ENCODE measurements around the gene CIB1.
"Not testable (repeated sequence)": the region's sequence is repeated elsewhere in the genome, so short reads cannot be mapped to it uniquely, and the experiment has no call there.

Gene CIB1

DNA sequence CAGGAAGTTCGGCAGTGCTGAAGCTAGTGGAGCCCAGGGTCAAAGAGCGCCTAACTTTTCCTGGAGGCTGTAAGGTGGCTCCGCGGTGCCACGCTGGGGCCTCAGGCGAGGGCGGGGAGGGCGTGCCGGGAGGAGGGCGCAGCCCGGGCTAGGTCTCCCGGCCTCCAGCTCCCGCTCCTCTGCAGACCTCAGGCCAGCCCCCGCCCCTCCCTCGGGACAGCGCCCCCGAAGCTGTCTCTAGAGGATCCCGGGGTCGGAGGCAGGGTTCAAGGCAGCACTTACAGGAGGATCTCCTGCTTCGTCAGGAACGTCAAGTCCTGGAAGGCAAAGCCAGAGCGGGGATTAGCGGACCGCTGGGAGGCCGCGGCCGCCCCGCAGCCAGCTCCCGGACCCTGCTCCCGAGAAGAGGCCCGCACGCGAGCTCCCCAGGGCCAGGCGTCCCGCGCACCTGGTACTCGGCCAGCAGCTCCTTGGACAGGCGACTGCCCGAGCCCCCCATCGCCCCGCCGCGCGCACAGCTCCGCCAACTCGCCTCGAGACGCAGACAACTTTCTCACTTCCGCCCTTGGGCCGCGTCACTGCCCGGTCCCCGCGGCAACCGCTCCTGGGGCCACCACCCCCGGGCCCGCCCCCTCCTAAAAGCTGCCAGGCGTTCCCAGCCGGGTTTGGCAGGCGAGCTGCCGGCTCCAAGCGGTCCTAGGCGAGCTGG lies at the start of gene CIB1:
Gene CIB1, minus strand, starts transcription at position 555 of the 709 bp plus-strand sequence. Its CDS starts 56 bp downstream, at position 499.
- DNase-seq, result peak; percentile 99

DNA sequence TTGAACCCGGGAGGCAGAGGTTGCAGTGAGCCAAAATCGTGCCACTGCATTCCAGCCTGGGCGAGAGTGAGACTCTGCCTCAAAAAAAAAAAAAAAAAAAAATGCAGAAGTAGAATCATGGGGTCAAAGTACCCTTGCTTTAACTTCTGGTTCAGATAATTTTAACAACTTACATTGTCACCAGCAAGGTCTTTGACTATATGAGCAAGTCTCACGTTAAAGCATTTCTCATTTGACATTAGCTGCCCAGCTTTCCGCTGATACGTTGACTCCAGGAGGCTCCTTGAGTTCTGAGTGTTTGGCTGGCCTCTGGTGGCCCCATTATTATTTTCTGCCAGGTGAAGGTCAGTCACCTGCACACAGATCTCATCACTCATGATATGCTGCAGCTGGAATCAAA lies 47.9 kb upstream of the CIB1 start:
- DNase-seq, result not testable (repeated sequence)

DNA sequence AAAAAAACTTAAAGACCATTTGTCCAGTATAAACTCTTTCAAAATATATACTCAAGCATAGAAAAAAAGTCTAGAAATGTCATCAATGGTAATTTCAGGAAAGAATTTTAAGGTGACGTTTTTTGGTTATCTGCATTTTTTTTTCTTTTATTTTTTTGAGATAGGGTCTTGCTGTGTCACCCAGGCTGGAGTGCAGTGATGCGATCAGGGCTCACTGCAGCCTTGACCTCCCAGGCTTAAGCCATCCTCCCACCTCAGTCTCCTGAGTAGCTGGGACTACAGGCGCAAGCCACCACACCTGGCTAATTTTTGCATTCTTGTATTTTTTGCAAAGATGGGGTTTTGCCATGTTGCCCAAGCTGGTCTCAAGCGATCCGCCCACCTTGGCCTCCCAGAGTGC lies 47.0 kb upstream of the CIB1 start:
- DNase-seq, result not testable (repeated sequence)

DNA sequence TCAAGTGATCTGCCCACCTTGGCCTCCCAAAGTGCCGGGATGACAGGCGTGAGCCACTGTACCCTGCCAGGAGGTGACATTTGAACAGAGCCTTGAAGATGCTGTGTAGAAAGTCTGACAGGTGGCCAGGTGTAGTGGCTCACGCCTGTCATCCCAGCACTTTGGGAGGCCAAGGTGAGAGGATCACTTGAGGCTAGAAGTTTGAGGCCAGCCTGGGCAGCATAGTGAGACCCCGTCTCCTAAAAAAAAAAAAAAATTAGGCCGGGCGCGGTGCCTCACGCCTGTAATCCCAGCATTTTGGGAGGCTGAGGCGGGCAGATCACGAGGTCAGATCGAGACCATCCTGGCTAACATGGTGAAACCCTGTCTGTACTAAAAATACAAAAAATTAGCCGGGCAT lies 44.7 kb upstream of the CIB1 start:
- not testable (repeated sequence) for DNase-seq

DNA sequence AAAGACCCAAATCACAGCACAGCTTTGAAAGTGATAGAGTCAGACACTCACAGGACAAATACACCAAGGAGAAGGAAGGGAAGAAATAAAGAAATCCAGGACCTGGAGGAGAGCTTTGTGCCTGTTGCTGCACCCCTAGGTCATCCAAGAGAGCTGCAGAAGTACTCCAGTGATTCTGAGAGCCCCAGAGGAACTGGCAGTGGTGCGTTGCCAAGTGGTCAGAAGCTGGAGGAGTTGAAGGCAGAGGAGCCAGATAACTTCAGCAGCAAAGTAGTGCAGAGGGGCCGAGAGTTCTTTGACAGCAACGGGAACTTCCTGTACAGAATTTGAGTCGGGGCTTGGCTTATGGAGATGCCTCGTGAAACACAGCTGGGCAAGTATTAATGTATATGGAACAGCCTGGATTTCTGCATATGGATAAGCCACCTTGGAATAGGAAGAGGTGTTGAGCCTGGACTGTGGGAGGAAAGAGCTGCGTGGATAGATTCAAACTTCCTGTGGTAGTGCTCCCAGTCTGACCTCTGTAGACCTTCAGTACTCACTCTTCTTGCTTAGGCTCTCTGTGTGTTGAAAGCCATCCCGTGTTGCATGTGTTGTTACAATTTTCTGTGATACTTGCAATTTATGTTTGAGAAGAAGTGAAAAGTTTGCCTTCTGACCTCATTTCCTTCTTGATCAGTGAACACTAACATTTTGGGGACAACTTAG lies 37.9 kb upstream of the CIB1 start:
- DNase-seq, result no peak

DNA sequence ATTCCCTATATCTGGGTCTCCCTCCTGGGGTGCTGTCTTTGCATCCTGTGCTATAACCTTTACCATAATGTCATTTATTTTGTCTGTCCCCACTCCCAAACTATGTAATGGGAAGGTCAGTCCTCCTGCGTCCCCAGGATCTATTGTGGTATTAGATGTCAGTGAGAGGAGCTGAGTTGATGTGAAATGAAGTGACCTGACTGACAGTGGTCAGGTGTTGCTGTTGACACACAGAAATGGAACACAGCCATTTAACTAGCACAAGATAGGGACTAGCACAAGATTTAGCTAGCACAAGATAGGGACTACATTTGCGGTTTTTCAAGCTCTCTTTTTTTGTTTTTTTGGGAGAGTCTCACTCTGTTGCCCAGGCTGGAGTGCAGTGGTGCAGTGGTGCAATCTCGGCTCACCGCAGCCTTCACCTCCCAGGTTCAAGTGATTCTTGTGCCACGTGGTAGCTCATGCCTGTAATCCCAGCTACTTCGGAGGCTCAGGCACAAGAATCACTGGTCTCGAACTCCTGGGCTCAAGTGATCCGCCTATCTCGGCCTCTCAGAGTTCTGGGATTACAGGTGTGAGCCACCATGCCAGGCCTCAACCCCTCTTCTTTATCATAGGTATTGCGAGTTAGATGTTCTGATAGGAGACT lies 36.9 kb upstream of the CIB1 start:
- DNase-seq, result no peak

DNA sequence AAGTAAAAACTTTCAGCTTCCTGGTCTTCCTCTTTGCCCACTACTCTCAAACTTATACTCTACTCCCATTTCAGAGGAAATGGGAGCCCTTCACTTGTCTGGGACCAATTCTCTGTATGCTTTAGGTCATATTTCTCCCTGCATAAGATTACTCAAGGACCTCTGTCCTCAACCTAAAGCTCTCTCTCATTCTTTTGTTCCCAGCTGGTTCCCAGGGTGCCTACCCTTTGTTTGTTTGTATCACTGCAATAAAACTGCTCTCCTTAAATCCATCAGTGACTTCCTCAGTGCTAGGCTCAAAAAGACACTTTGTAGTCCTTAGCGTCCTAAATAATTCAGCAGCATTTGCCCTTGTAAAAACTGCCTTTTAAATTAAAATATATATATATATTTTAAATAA lies 34.7 kb upstream of the CIB1 start:
- no peak for DNase-seq

DNA sequence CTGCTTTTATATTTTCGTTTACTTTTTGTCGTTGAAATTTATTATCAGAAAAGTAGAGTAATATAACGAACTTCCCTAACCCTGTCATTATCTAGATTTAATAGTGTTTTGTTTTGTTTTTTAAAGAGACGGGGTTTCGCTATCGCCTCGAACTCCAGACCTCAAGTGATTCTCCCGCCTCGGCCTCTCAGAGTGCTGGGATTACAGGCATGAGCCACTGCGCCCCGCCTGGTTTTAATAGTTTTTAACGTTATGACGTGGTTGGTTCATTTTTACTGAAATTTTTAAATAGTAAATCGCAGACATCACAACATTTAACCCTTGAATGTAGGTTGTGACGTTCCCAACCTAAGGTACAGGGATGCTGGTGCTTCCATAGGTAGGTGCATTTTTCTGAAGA lies 32.7 kb upstream of the CIB1 start:
- no peak for DNase-seq

DNA sequence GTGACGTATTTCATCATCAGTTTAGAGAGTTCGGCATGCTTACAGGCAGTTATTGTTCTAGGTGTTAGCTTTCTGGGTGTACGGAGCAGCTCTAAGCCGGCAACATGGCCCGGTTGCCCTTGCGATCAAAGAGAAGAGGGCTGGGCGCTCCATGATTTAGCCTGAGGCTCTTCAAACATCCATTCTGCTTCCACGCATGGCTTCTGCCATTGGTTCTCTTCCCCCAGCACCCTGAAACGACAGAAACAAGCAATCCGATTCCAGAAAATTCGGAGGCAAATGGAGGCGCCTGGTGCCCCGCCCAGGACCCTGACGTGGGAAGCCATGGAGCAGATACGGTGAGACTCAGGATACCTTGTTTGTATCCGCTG lies 32.3 kb upstream of the CIB1 start:
- DNase-seq, result peak; percentile 44

DNA sequence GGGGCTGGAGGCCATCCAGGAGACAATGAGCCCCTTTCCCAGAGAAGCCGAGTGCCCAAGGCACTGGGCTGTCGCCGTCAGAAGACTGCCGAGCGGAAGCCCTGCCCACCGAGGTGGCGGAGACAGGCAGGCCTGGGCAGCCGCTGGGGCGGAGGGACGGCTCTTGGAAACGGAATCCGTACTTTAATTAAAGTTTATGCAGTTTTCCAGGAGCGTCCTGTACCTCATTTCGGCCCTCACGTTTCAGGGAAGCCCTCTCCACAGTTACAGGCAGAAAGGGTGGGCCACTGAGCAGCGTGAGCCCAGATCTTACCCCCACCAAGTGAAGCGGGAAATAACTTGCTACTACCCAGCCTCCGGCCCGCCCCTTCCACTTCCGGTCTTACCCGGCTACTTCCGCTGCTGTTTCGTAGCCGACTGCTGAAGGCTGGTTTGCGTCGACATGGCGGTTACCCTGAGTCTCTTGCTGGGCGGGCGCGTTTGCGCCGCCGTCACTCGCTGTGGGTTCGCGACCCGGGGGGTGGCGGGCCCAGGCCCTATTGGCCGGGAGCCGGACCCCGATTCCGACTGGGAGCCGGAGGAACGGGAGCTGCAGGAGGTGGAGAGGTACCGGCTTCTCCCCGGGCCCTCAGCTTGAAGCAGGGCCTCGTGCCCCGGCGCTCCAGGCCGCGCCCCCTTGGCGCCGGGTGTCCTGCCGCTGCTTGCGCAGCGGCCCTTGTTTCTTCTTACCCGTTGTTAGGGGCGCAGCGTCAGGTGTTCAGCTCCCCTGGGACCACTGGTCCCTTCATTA lies 31.7 kb upstream of the CIB1 start, which contains the start of gene NGRN:
Gene NGRN, plus strand, starts transcription at position 402 of the 790 bp plus-strand sequence. Its CDS starts 41 bp downstream, at position 443.
- peak; percentile 89 for DNase-seq

DNA sequence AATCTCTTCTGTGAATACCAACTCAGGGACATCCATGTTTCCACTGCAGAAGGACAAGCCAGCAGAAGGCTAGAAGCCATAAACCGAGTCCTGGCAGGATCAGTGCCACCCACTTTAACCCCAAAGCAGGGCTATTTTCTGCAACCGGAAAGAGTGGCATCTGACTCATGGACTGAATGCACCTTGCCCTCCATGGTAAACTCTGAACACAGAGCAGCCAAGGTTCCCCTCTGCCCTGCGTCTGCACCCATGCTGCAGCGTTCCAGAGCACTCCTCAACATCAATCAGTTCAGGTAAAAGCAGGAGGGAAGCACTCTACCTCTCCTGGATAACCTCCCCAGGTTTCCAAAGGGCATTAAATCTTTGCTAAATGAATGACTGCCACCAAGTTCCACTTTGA lies 30.9 kb upstream of the CIB1 start:
- no peak for DNase-seq

DNA sequence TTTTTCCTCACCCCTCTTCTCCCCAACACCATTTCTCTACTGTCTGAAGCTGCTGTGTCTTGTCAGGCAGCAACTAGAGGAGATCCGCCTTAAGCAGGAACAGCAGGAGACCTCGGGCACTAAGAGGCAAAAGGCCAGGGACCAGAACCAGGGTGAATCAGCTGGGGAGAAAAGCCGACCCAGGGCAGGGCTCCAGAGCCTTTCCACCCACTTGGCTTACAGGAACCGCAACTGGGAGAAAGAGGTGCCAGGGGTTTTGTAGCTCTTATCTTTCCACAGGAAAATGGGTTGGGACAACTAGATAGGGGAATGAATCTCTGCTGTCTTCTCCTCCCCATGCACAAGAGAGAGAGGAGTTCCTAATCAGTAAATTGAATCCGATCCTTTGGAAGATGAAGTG lies 28.7 kb upstream of the CIB1 start:
- no peak for DNase-seq

DNA sequence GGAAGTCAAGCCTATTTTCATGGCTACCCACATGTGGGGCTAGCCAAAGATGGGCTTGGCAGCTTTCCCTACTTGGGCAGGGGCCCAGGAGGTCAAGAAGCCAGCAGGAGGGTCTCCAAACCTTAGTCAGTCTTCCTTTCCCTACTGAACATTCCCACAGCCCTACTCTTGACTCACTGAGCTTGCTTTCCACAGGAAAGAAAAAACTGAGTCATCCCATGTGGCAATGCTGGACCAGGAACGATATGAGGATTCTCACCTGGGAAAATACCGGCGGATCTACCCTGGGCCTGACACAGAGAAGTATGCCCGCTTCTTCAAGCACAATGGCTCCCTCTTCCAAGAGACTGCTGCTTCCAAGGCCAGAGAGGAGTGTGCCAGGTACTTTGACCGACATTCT lies 28.1 kb upstream of the CIB1 start:
- DNase-seq, result no peak

DNA sequence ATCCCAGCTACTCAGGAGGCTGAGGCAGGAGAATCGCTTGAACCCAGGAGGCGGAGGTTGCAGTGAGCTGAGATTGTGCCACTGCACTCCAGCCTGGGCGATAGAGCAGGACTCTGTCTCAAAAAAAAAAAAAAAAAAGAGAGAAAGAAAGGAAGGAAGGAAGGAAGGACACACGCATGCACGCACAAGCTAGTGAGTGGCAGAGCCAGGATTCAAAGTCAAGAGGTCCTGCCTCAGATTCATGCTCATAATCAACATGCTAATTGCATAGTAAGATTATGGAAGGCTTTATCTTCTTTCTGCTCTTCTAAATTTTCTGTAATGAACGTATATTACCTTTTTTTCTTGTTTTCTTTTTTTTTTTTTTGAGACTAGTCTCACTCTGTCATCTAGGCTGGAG lies 27.0 kb upstream of the CIB1 start:
- not testable (repeated sequence) for DNase-seq

DNA sequence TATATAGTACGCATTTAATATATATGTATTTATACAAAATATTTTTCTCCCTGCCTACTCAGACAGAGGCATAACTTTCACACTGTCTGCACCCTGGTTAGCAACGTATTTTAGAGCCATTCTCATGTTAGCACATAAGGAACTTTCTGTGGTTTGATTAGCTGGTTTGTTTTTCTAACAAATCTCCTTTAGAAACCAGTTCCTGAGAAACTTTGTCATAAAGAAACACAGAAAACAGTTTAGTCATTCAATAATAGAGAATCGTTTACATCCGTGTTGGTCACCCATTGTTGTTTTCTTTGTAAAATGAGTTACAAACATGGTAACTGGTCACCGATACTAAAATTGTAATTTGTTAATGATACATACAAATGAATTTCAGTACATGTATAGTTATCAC lies 25.8 kb upstream of the CIB1 start:
- no peak for DNase-seq

DNA sequence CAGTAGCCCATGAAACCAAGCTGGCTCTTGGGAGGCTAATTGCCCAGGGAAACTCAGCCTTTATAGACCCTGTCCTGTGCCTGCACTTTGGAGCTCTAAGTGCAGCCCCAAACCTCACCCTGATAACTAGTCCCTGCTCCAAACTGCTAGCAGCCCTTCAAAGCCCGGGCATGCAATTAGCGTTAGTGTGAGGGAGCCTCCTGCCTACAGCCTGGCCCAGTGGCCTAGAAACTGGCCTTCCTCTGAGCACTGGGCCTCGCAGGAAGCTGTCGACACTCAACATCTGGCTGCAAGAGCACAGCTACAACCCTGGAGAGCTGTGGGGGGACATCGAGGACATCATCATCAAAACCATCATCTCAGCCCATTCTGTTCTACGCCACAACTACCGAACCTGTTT lies 24.0 kb upstream of the CIB1 start:
- no peak for DNase-seq

DNA sequence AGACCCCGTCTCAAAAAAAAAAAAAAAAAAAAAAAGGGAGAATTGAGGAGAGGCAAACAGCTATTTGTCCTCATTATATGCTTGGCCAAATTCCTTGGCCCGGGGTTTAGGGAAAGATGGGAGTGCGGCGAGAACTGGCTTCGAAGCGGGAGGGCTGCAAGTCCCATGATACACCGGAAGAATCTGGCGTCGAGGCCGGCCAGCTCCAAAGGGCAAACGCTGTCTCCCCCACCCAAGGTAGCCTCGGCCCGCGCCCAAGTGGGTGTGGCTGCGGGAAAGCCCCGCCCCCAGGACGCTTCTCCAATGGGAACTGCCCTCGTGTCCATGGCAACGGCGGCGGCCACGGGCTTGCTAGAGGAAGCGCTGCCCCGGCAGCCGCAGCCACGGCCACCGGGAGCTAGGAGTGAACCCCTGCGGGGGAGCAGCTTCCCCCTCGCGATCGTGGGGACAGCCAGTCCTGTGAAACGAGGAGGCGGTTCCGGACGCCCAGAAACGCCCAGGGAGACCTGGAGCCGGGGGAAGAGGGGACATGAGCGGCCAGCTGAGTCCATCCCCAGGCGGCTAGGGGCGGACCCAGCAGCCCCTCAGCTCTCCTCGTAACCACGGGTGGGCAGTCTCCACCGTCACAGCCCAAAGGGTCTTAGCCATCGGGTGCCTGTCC lies 15.6 kb upstream of the CIB1 start, which contains the start of gene TTLL13:
Gene TTLL13, plus strand, starts transcription at position 354 of the 661 bp plus-strand sequence. CDS start 1,075 bp downstream, outside the sequence.
- no peak for DNase-seq

DNA sequence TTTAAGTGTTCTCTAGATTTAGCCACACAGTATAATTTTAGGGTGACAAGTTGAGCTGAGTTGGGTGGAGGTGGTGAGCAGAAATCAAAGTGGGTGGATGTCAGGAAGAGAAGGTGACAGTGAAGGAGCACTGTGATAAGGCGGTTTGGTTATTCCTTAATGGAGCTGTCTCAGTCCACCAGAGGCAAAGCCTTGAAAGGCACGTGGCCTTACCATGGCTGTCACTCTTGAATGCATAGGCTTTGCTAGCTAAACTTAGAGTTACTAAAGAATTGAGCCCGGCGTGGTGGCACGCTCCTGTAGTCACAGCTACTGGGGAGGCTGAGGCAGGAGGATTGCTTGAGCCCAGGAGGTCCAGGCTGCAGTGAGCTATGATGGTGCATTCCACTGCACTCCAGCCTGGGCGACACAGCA lies 15.1 kb upstream of the CIB1 start:
- no peak for DNase-seq

DNA sequence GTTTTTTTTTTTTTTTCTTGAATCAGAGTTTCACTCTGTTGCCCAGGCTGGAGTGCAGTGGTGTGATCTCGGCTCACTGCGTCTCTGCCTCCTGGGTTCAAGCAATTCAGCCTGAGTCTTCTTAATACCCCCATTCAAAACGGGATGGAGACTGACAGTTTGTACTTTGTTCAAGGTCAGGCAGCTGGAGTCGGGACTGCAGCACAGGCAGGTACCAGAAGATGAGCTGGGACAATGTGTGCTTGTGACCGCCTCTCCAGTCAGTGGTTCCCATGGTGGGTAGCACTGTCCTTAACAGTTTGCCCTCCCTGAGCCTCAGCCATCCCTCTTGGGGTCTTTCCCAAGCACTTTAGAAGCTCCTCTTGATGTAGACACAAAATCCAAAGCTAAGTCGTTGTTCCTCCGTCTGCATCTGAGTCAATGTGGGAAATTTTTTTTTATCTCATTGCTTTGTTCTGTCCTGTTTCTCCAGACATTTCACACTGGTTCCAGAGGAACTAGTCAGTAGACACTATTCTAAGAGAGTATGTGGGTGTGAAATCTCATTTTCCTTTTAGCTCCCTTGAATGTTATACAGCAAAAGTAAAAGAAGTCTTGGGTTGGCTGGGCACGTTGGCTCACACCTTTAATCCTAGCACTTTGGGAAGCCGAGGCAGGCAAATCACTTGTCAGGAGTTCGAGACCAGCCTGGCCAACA lies 10.3 kb upstream of the CIB1 start:
- DNase-seq, result no peak

DNA sequence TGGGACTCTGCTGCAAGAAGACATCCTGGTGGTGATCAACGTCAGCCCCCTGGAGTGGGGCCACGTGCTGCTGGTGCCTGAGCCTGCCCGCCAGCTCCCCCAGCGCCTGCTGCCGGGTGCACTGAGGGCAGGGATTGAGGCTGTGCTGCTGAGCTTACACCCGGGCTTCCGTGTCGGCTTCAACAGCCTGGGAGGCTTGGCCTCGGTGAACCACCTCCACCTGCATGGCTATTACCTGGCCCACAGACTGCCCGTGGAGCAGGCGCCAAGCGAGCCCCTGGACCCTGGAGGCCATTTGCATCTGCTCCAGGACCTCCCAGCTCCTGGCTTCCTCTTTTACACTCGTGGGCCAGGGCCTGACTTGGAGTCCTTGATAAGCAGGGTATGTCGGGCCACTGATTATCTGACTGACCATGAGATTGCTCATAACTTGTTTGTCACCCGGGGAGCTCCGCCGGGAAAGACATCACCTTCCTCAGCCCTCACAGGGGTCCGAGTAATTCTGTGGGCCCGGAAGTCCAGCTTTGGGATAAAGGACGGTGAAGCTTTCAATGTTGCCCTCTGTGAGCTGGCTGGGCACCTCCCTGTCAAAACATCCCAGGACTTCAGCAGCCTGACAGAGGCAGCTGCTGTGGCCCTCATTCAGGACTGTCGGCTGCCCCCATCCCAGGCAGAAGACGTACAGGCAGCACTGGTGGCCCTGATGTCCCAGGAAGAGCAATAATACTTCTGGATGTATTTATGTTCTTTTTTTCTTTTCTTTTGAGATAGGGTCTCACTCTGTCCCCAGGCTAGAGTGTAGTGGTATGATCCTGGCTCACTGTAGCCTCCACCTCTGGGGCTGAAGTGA lies 7.8 kb upstream of the CIB1 start:
- DNase-seq, result no peak

DNA sequence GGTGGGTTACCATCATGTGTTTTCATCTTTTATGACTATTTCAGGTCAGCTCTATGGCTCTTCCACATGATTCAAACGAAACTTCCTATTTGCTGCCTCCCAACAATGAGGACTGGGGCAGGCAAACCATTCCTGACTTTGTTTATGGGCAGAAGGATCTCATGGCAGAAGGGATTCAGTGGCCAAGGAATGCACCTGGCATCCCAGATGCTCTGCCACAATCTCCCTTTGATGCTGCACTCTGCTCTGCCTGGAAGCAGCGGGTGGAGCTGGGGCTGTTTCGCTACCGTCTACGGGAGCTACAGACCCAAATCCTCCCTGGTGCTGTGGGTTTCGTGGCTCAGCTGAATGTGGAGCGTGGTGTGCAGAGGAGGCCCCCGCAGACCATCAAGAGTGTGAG lies 7.1 kb upstream of the CIB1 start:
- DNase-seq, result no peak

All from NK-92 treated with Interleukin-12 subunit alpha and Interleukin-12 subunit beta, amount 100 ng/mL, for 24 hours (cell line).